Spleen (tissue), 11 donors: ENCODE results near the gene UBE2L3. TPM values are rescaled to one million over a fixed set of nuclear protein-coding genes. Genes with fewer than 3 reads are reported as not detected.
"Not testable (repeated sequence)": the region's sequence is repeated elsewhere in the genome, so short reads cannot be mapped to it uniquely, and the experiment has no call there.

Experiments used
- DNase-seq: peaks from one replicate; pipeline ENCODE4 v3.0.0-alpha.2; 2020
- H3K27ac ChIP-seq, 8 donors: fragments of 200-600 bp; sonication (generic) in 7 of 8; 1 replicate in 4 of 8; 2 replicates in 4 of 8; pipeline versions ENCODE4 v1.5.0 to v1.8.0; 2016 to 2021; ENCODE audit warnings: inconsistent platforms in 4 of 8, mild to moderate bottlenecking in 4 of 8, moderate library complexity in 1 of 8
- H3K27me3 ChIP-seq, 7 donors: fragments of 200-600 bp; sonication (generic) in 6 of 7; replicated peaks in 1 of 7; 1 replicate in 4 of 7; 2 replicates in 3 of 7; pipeline versions ENCODE4 v1.5.0 to v1.8.0; 2016 to 2021; ENCODE audit warnings: inconsistent platforms in 3 of 7, mild to moderate bottlenecking in 1 of 7
- H3K36me3 ChIP-seq, 6 donors: fragments of 200-600 bp; sonication (generic) in 5 of 6; 1 replicate in 4 of 6; 2 replicates in 2 of 6; pipeline versions ENCODE4 v1.5.0 to v1.8.0; 2016 to 2021; ENCODE audit warnings: inconsistent platforms in 2 of 6
- H3K4me1 ChIP-seq, 6 donors: fragments of 200-600 bp; sonication (generic) in 5 of 6; 1 replicate in 3 of 6; 2 replicates in 3 of 6; pipeline versions ENCODE4 v1.5.0 to v1.8.0; 2016 to 2021; ENCODE audit warnings: inconsistent platforms in 3 of 6
- H3K4me3 ChIP-seq, 8 donors: fragments of 200-600 bp; sonication (generic) in 7 of 8; 1 replicate in 4 of 8; 2 replicates in 4 of 8; pipeline versions ENCODE4 v1.5.0 to v1.8.0; 2016 to 2021; ENCODE audit warnings: inconsistent platforms in 4 of 8, mild to moderate bottlenecking in 4 of 8, moderate library complexity in 2 of 8
- H3K9me3 ChIP-seq, 8 donors: fragments of 200-600 bp; sonication (generic) in 7 of 8; 1 replicate in 4 of 8; 2 replicates in 4 of 8; pipeline versions ENCODE4 v1.5.0 to v1.8.0; 2016 to 2021; ENCODE audit warnings: inconsistent platforms in 4 of 8
- CTCF ChIP-seq, 11 experiments: fragments of 200-600 bp in 7 of 11; fragments of 450-650 bp in 4 of 11; sonication (generic) in 4 of 11; IDR thresholded peaks in 8 of 11; conservative IDR thresholded peaks in 3 of 11; 1 replicate in 7 of 11; 2 replicates in 4 of 11; pipeline versions ENCODE4 v1.4.0 to v1.8.0; 2016 to 2021; ENCODE audit warnings: antibody characterized with exemption in 11 of 11, inconsistent platforms in 4 of 11, mild to moderate bottlenecking in 1 of 11
- POLR2A ChIP-seq, 3 donors: fragments of 450-650 bp; IDR thresholded peaks; one replicate each; pipeline ENCODE4 v1.5.1; 2017; ENCODE audit warnings: antibody characterized with exemption in 3 of 3, mild to moderate bottlenecking in 1 of 3
- POLR2AphosphoS5 ChIP-seq, 3 donors: sonication (generic); formaldehyde crosslinking; IDR thresholded peaks; one replicate each; pipeline ENCODE4 v1.5.1; 2017; ENCODE audit warnings: antibody characterized with exemption in 3 of 3
- WGBS, 5 donors: extraction: QIAGEN DNeasy Blood & Tissue Kit in 3 of 5; methylation state at CpG; one replicate each; pipeline versions ENCODE4 v1.1.5 to v1.1.7; 2013 to 2018; 5-methylcytosine and 5-hydroxymethylcytosine counted together
- intact Hi-C: fragments of 100-400 bp; cut with DNase I; formaldehyde crosslinking; loops from one replicate; pipeline ENCODE4 v1.15.0; 2023; ENCODE audit warnings: low total_unique reads
- polyA plus RNA-seq, 3 donors: library from polyadenylated mRNA; stranded (reverse); fragments of 200-250 nt; gene quantifications; one replicate each; pipeline ENCODE4 v1.2.1, GENCODE V29; 2013
- total RNA-seq, 7 donors: library from RNA; depleted of rRNA in 3 of 7; stranded (reverse); fragments of >200 nt in 3 of 7; fragmentation: NEBNext Ultra II Directional in 4 of 7; extraction: Animal tissue kit (Norgen Biotek cat#: 25700) in 4 of 7; gene quantifications; one replicate each; pipeline versions ENCODE4 v1.1.0 to v1.2.1, GENCODE V29; 2016 to 2021
- donor health status: healthy with polysubstance abuse.
- donor health status: DM: no; HTN: no; CAD: no; lungs with moderate emphysema.
- donor health status: DM: no; HTN: no; CAD: no.
- donor health status: Bipolar disorder and iron deficiency.
- donor health status: healthy.
- donor health status: DM: no; HTN: no; CAD: no.
- donor health status: DM: yes; HTN: yes; CAD: no.

UBE2L3 gene
- total and polyA plus RNA-seq, 10 donors, result 36.2 to 69.3 (median 45.2) TPM

GRCh38 chr22:21634844-21635243 lies 67.3 kb downstream of the UBE2L3 start:
- H3K9me3 ChIP-seq, result peaks cover 0 to 5% (median 0%) of the 10 kb centered on the region in 8 donors
- intact Hi-C loops, result no loop called here
- no peak overlapping the region for H3K27ac ChIP-seq
- no peak for TF ChIP-seq CTCF (IDR thresholded peaks at IDR 0.05 in 8 of 11, conservative IDR thresholded peaks at IDR 0.05 in 3 of 11)
- TF ChIP-seq POLR2AphosphoS5 (IDR thresholded peaks at IDR 0.05), result no peak
- TF ChIP-seq POLR2A (IDR thresholded peaks at IDR 0.05), result no peak
- 84 to 91% (median 87%) methylated on average over 19 of the region's 19 CpGs for WGBS, 5 donors
- H3K4me1 ChIP-seq, result peaks cover 0 to 19% (median 6%) of the 10 kb centered on the region in 6 donors
- no peak for DNase-seq
- no peaks in the 10 kb centered on the region for H3K27me3 ChIP-seq
- H3K4me3 ChIP-seq, result no peak overlapping the region
- no peaks in the 10 kb centered on the region for H3K36me3 ChIP-seq

GRCh38 chr22:21635771-21636510 lies 68.4 kb downstream of the UBE2L3 start:
- no peak for DNase-seq
- Histone ChIP-seq H3K4me1 (peaks cover 0 to 12% (median 1%) of the 10 kb centered on the region in 6 donors), H3K27ac (no peak overlapping the region), H3K36me3 (no peaks in the 10 kb centered on the region), H3K4me3 (no peak overlapping the region), H3K9me3 (peaks cover 0 to 5% (median 0%) of the 10 kb centered on the region in 8 donors), H3K27me3 (no peaks in the 10 kb centered on the region)
- 71 to 85% (median 81%) methylated on average over 9 to 15 of the region's 15 CpGs for WGBS, 5 donors
- TF ChIP-seq CTCF (IDR thresholded peaks at IDR 0.05 in 8 of 11, conservative IDR thresholded peaks at IDR 0.05 in 3 of 11) (no peak), POLR2AphosphoS5 (IDR thresholded peaks at IDR 0.05) (no peak), POLR2A (IDR thresholded peaks at IDR 0.05) (no peak)
- intact Hi-C loops, result no loop called here

GRCh38 chr22:21636629-21637218 lies 69.2 kb downstream of the UBE2L3 start:
- Histone ChIP-seq H3K27ac (no peak overlapping the region), H3K4me1 (peaks cover 5 to 19% (median 8%) of the 10 kb centered on the region in 6 donors), H3K27me3 (no peaks in the 10 kb centered on the region), H3K36me3 (no peaks in the 10 kb centered on the region), H3K4me3 (no peak overlapping the region), H3K9me3 (peaks cover 0 to 5% (median 0%) of the 10 kb centered on the region in 8 donors)
- DNase-seq, result no peak
- no peak for TF ChIP-seq CTCF (IDR thresholded peaks at IDR 0.05 in 8 of 11, conservative IDR thresholded peaks at IDR 0.05 in 3 of 11)
- no peak for TF ChIP-seq POLR2A (IDR thresholded peaks at IDR 0.05)
- no peak for TF ChIP-seq POLR2AphosphoS5 (IDR thresholded peaks at IDR 0.05)
- intact Hi-C loops, result no loop called here
- WGBS, 5 donors, result 88 to 95% (median 91%) methylated on average over 14 to 17 of the region's 17 CpGs

- H3K4me3 ChIP-seq, H3K27ac ChIP-seq, intact Hi-C loops, DNase-seq, H3K36me3 ChIP-seq, H3K9me3 ChIP-seq, H3K27me3 ChIP-seq: not testable (repeated sequence)
- peaks cover 5 to 19% (median 11%) of the 10 kb centered on the region in 6 donors for H3K4me1 ChIP-seq
- WGBS, 5 donors, result 60 to 87% (median 75%) methylated on average over 2 of the region's 2 CpGs
Measured at GRCh38 chr22:21637450-21637849, 69.9 kb downstream of the UBE2L3 start.
